ENCODE data around the gene UBE2J2. TPM values are rescaled to one million over a fixed set of nuclear protein-coding genes. Genes with fewer than 3 reads are reported as not detected.

UBE2J2 gene
- total RNA-seq, 1 donor = 51.4 TPM

- TF ChIP-seq, protein P1, sequence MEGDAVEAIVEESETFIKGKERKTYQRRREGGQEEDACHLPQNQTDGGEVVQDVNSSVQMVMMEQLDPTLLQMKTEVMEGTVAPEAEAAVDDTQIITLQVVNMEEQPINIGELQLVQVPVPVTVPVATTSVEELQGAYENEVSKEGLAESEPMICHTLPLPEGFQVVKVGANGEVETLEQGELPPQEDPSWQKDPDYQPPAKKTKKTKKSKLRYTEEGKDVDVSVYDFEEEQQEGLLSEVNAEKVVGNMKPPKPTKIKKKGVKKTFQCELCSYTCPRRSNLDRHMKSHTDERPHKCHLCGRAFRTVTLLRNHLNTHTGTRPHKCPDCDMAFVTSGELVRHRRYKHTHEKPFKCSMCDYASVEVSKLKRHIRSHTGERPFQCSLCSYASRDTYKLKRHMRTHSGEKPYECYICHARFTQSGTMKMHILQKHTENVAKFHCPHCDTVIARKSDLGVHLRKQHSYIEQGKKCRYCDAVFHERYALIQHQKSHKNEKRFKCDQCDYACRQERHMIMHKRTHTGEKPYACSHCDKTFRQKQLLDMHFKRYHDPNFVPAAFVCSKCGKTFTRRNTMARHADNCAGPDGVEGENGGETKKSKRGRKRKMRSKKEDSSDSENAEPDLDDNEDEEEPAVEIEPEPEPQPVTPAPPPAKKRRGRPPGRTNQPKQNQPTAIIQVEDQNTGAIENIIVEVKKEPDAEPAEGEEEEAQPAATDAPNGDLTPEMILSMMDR (IDR thresholded peaks at IDR 0.05; ENCODE audit: insufficient read depth, low read depth, low read length) = no peak
- H3K4me3 ChIP-seq (ENCODE audit: low read depth, low read length) = peak overlapping the region; percentile 33
- DNase-seq (ENCODE audit: low read depth) = peak; percentile 66
Observed at GRCh38 chr1:1270813-1271212, 2.8 kb downstream of the UBE2J2 start.

- DNase-seq (ENCODE audit: low read depth) = no peak
- H3K4me3 ChIP-seq (ENCODE audit: low read depth, low read length) = no peak overlapping the region
- TF ChIP-seq, protein P1 (IDR thresholded peaks at IDR 0.05; ENCODE audit: insufficient read depth, low read depth, low read length) = no peak
Observed at GRCh38 chr1:1268284-1268682, 5.4 kb downstream of the UBE2J2 start.

- H3K4me3 ChIP-seq (ENCODE audit: low read depth, low read length) = no peak overlapping the region
- TF ChIP-seq, protein P1 (IDR thresholded peaks at IDR 0.05; ENCODE audit: insufficient read depth, low read depth, low read length) = no peak
- no peak for DNase-seq (ENCODE audit: low read depth)
Observed at GRCh38 chr1:1267488-1268283, 6.0 kb downstream of the UBE2J2 start.

DNA sequence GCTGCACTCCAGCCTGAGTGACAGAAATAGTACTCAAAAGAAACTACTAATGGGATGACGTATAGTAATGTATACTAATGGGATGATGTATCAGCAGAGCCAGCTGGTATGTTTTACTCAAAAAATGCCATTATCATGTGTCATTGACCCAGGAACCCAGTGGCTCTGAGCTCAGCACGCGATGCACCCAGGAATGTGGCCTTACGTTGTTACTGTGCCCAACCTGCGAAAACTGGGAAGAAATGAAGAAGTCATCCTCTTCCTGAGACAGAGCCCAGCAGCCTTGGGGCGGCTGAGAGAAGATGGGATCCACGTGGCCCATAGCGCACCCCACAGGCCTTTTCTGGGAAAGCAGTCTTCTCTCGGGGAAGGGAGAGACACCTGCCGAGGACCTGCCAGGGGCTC, 8.8 kb downstream of the UBE2J2 start:
- peak; percentile 96 for DNase-seq (ENCODE audit: low read depth)
- TF ChIP-seq, protein P1 (IDR thresholded peaks at IDR 0.05; ENCODE audit: insufficient read depth, low read depth, low read length) = peak; percentile 54
- H3K4me3 ChIP-seq (ENCODE audit: low read depth, low read length) = no peak overlapping the region

GRCh38 chr1:1264026-1264425, 9.6 kb downstream of the UBE2J2 start:
- no peak for DNase-seq (ENCODE audit: low read depth)
- TF ChIP-seq, protein P1 (IDR thresholded peaks at IDR 0.05; ENCODE audit: insufficient read depth, low read depth, low read length) = no peak

GRCh38 chr1:1262758-1263157, 10.9 kb downstream of the UBE2J2 start:
- H3K4me3 ChIP-seq (ENCODE audit: low read depth, low read length) = no peak overlapping the region
- no peak for DNase-seq (ENCODE audit: low read depth)
- TF ChIP-seq, protein P1 (IDR thresholded peaks at IDR 0.05; ENCODE audit: insufficient read depth, low read depth, low read length) = no peak

More at GRCh38 chr1:1264026-1264425, 9.6 kb downstream of the UBE2J2 start:
- no peak overlapping the region for H3K4me3 ChIP-seq (ENCODE audit: low read depth, low read length)
